ENCODE results near the gene HEXB.

Gene HEXB
- 208 to 1,322 (median 668) reads per million in 18 experiments for total RNA-seq

GRCh38 chr5:74684900-74685851 lies at the start of gene HEXB:
TSS of gene HEXB (plus strand) at chr5:74685233. CDS start at chr5:74685261, 28 bp downstream.
- DNase-seq: peak; percentile 92 to 95

- no peak for DNase-seq
Observed at GRCh38 chr5:74636149-74636548, 48.9 kb upstream of the HEXB start.

- DNase-seq: no peak
Observed at GRCh38 chr5:74636552-74636951, 48.5 kb upstream of the HEXB start.

GRCh38 chr5:74638544-74638969 lies 46.5 kb upstream of the HEXB start:
- DNase-seq: no peak

- DNase-seq: no peak
Observed at GRCh38 chr5:74638970-74639806, 45.8 kb upstream of the HEXB start.

GRCh38 chr5:74639807-74640449 lies 45.1 kb upstream of the HEXB start:
- peak; percentile 64 to 74 for DNase-seq

- peak; percentile 82 to 90 for DNase-seq
Observed at GRCh38 chr5:74640450-74640953, 44.5 kb upstream of the HEXB start, which contains the start of gene ENC1. TSS of gene ENC1 (minus strand) at chr5:74640728. CDS start at chr5:74636485, 4,243 bp downstream.

- DNase-seq: peak; percentile 70 to 76
Observed at GRCh38 chr5:74640954-74641734, 43.9 kb upstream of the HEXB start.

- peak; percentile 73 to 76 for DNase-seq
Observed at GRCh38 chr5:74641735-74642542, 43.1 kb upstream of the HEXB start.

- DNase-seq: no peak
Observed at GRCh38 chr5:74642543-74642863, 42.5 kb upstream of the HEXB start.

- peak; percentile 85 to 90 for DNase-seq
Observed at GRCh38 chr5:74643111-74643562, 41.9 kb upstream of the HEXB start.

- DNase-seq: no peak
Observed at GRCh38 chr5:74647096-74647495, 37.9 kb upstream of the HEXB start.

- DNase-seq: peak; percentile 51 to 61
Observed at GRCh38 chr5:74648835-74649293, 36.2 kb upstream of the HEXB start.

- DNase-seq: no peak
Observed at GRCh38 chr5:74649421-74649973, 35.5 kb upstream of the HEXB start.

GRCh38 chr5:74651710-74652109 lies 33.3 kb upstream of the HEXB start:
- DNase-seq: no peak

- DNase-seq: no peak
Observed at GRCh38 chr5:74652576-74652975, 32.5 kb upstream of the HEXB start.

GRCh38 chr5:74653991-74654390 lies 31.0 kb upstream of the HEXB start:
- DNase-seq: no peak

GRCh38 chr5:74655206-74655605 lies 29.8 kb upstream of the HEXB start:
- DNase-seq: no peak

- no peak for DNase-seq
Observed at GRCh38 chr5:74655716-74656115, 29.3 kb upstream of the HEXB start.

- no peak for DNase-seq
Observed at GRCh38 chr5:74657165-74657564, 27.9 kb upstream of the HEXB start.
